ENCODE measurements around the gene COMT. TPM values are rescaled to one million over a fixed set of nuclear protein-coding genes. Genes with fewer than 3 reads are reported as not detected.
A peak's percentile ranks its signal among the peaks of the same experiment; 100 is the strongest.

The COMT gene
- total RNA-seq, 1 experiment from 2014 or later, result 109 TPM

DNA sequence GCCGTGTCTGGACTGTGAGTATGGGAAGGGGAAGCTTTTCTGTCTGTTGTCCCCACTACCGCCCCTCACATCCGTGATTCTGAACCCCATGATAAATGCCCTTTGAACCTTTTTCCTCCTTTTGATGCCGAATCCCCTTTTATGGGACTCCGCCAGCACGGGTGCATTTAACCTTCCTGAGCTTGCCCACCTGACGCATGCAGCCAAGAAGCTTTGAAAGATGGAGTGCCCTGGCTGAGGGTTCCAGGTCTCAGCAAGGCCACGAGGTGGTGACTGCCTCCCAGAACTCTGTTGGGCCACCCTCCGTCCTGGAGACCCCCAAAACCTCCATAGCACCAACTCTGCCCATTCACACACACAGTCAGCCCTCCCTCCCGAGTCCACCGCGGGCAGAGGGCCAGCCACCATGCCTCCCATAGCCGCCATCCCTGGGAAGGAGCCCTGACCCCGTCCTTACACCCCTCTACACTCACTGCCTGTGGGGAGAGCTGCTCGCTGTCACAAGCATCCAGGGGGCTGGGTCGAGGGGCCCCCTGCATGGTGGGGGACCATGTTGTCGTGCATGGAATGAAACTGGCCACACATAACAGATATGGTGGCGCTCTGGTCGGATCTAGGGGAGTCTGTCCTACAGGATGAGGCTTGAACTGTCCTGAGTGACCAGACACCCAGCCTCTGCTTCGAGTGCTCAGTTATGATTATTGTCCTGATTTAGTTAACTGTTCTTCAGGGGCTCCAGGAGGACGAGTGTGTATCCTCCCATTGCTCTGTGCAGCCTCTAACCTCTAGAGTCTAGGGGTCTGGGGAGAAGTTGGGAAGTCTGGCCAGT is 822 bp upstream of the COMT start:
- ChIA-PET POLR2A (no interaction called here), CTCF (interaction anchor here (3.8 kb wide), 1 partner anchor 13 kb away, joined by 18 read pairs; no protein-coding TSS in a partner anchor)
- peak overlapping the region; percentile 89 for H3K4me2 ChIP-seq (ENCODE audit: low read length)

DNA sequence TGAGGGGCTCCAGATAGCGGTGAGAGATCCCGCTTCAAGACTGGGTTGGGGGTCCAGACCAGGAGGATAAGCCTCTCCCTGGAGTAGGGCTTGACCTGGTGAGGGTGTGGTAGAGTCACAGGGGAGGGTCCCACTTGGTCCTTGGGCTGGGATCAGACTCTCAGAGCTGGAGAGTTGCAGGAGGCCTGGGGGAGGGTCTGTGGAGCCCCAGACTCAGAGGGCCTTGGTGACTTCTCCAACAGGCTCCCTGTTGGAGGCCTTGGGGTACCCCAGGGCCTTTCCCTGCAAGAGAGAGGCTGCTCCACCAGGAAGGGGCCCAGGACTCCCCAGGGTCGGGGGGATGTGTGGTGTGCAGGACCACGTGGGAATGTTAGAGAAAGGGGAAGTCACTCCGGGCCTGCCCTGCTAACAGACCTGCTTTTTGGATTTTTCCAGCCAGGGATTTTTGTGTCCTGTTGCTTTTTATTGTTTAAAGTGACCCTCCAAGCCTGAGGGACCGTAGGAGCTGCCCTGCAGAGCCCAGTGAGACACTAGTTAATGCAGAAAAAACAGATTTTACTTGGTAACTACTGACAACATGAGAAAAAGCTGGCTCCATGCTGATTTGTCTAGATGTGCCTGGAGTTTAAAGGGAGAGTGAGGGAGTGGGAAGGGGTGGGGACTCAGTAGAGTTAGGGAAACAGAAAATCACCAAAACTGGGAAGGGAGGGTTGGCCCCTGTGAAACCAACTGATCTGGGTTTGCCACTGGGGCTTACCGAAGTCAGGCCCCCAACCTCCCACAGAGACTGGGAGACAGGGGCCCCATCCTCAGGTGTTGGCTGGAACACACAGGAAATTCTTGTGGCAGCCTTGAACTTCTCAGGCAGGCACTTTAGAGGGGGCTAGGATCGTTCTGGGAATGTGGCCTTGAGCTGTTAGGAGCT is 847 bp downstream of the COMT start:
- Histone ChIP-seq H3K9ac (ENCODE audit: low read length) (peak overlapping the region; percentile 98), H3K27ac (ENCODE audit: low read depth, low read length) (peak overlapping the region; percentile 96), H3K9me2 (ENCODE audit: insufficient read depth) (no peaks in the 10 kb centered on the region), H4K20me1 (ENCODE audit: insufficient read depth) (no peaks in the 10 kb centered on the region), H3K9me3 (ENCODE audit: control insufficient read depth in 1 of 2, insufficient read depth in 1 of 2, low read depth in 1 of 2, low read length in 2 of 2) (no peaks in the 10 kb centered on the region), H3K36me3 (ENCODE audit: control insufficient read depth in 1 of 2, insufficient read depth in 2 of 2, low read length in 2 of 2) (peaks cover 0 to 4% of the 10 kb centered on the region in 2 experiments; a peak in 1 of 4 replicates), H3K27me3 (ENCODE audit: insufficient read depth, low read length) (no peaks in the 10 kb centered on the region), H3K4me2 (ENCODE audit: low read length) (peak overlapping the region; percentile 89), H3K79me2 (ENCODE audit: insufficient read depth, low read length) (peaks cover 59% of the 10 kb centered on the region), H3K4me3 (replicated peaks in 1 of 2; ENCODE audit: low read depth in 1 of 2, low read length in 2 of 2) (peak overlapping the region; percentile 74 to 80), H3K4me1 (ENCODE audit: control insufficient read depth in 1 of 2, insufficient read depth in 2 of 2, low read length in 2 of 2) (peaks cover 19 to 29% of the 10 kb centered on the region in 2 experiments), H2AFZ (ENCODE audit: low read depth, low read length, poor library complexity, severe bottlenecking) (no peak overlapping the region)
- intact Hi-C loops (cut with micrococcal nuclease), result no loop called here
- CTCF ChIA-PET, result interaction anchor here (1.2 to 3.8 kb wide), 2 partner anchors 11 to 212 kb away, joined by 6 to 18 read pairs; no protein-coding TSS in a partner anchor
- BruUV-seq (replicated peaks), result TSS peak; percentile 68
- DNase-seq (ENCODE audit: low read depth, low spot score) (no peak), ATAC-seq (peak; percentile 40)
- POLR2A ChIA-PET, result interaction anchor here (0.8 to 1.6 kb wide), 2 partner anchors 9 to 11 kb away, joined by 4 to 6 read pairs; no protein-coding TSS in a partner anchor
- TF ChIP-seq, protein P1, sequence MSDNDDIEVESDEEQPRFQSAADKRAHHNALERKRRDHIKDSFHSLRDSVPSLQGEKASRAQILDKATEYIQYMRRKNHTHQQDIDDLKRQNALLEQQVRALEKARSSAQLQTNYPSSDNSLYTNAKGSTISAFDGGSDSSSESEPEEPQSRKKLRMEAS (IDR thresholded peaks at IDR 0.05), result peak; percentile 24; the same call in 1 of the 2 replicates
- TF ChIP-seq, protein P2, sequence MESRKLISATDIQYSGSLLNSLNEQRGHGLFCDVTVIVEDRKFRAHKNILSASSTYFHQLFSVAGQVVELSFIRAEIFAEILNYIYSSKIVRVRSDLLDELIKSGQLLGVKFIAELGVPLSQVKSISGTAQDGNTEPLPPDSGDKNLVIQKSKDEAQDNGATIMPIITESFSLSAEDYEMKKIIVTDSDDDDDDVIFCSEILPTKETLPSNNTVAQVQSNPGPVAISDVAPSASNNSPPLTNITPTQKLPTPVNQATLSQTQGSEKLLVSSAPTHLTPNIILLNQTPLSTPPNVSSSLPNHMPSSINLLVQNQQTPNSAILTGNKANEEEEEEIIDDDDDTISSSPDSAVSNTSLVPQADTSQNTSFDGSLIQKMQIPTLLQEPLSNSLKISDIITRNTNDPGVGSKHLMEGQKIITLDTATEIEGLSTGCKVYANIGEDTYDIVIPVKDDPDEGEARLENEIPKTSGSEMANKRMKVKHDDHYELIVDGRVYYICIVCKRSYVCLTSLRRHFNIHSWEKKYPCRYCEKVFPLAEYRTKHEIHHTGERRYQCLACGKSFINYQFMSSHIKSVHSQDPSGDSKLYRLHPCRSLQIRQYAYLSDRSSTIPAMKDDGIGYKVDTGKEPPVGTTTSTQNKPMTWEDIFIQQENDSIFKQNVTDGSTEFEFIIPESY (IDR thresholded peaks at IDR 0.05; ENCODE audit: extremely low read depth, insufficient replicate concordance, low read length), result no peak
- 0 out of 2 replicates have a peak, but pooled peaks have one; percentile 13 for TF ChIP-seq POLR2AphosphoS5 (IDR thresholded peaks at IDR 0.05; ENCODE audit: low read depth, low read length)
- RAD21 ChIA-PET (ENCODE audit: low non-redundant PET in 1 of 2, low total read pairs in 2 of 2, uncharacterized antibody in 2 of 2, unreplicated experiment in 2 of 2), result no interaction called here

More for the DNA sequence above, 822 bp upstream of the COMT start:
- Histone ChIP-seq H3K79me2 (ENCODE audit: insufficient read depth, low read length) (peaks cover 50% of the 10 kb centered on the region), H3K9me3 (ENCODE audit: control insufficient read depth in 1 of 2, insufficient read depth in 1 of 2, low read depth in 1 of 2, low read length in 2 of 2) (no peaks in the 10 kb centered on the region), H3K9me2 (ENCODE audit: insufficient read depth) (no peaks in the 10 kb centered on the region), H2AFZ (ENCODE audit: low read depth, low read length, poor library complexity, severe bottlenecking) (no peak overlapping the region), H4K20me1 (ENCODE audit: insufficient read depth) (no peaks in the 10 kb centered on the region), H3K4me3 (replicated peaks in 1 of 2; ENCODE audit: low read depth in 1 of 2, low read length in 2 of 2) (peak overlapping the region; percentile 74 to 80), H3K27me3 (ENCODE audit: insufficient read depth, low read length) (no peaks in the 10 kb centered on the region), H3K9ac (ENCODE audit: low read length) (peak overlapping the region; percentile 98), H3K4me1 (ENCODE audit: control insufficient read depth in 1 of 2, insufficient read depth in 2 of 2, low read length in 2 of 2) (peaks cover 19 to 24% of the 10 kb centered on the region in 2 experiments), H3K36me3 (ENCODE audit: control insufficient read depth in 1 of 2, insufficient read depth in 2 of 2, low read length in 2 of 2) (peaks cover 0 to 6% of the 10 kb centered on the region in 2 experiments; a peak in 1 of 4 replicates), H3K27ac (ENCODE audit: low read depth, low read length) (peak overlapping the region; percentile 96)
- peak; percentile 52 for ATAC-seq
- RAD21 ChIA-PET (ENCODE audit: low non-redundant PET in 1 of 2, low total read pairs in 2 of 2, uncharacterized antibody in 2 of 2, unreplicated experiment in 2 of 2), result no interaction called here
- no peak for DNase-seq (ENCODE audit: low read depth, low spot score)
- no peak for TF ChIP-seq SRF (IDR thresholded peaks at IDR 0.05; ENCODE audit: low read depth)
- TF ChIP-seq ZNF274 (IDR thresholded peaks at IDR 0.05; ENCODE audit: low read depth, low read length), result no peak
- TF ChIP-seq ZFX (IDR thresholded peaks at IDR 0.05), result no peak
- TF ChIP-seq SP1 (IDR thresholded peaks at IDR 0.05; ENCODE audit: low read depth), result no peak
- no peak for TF ChIP-seq POLR2AphosphoS5 (IDR thresholded peaks at IDR 0.05; ENCODE audit: low read depth, low read length)
- no peak for TF ChIP-seq SIN3A (IDR thresholded peaks at IDR 0.05; ENCODE audit: low read depth)
- no peak for TF ChIP-seq EZH2 (IDR thresholded peaks at IDR 0.05)
- TF ChIP-seq, protein P3, sequence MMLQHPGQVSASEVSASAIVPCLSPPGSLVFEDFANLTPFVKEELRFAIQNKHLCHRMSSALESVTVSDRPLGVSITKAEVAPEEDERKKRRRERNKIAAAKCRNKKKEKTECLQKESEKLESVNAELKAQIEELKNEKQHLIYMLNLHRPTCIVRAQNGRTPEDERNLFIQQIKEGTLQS (IDR thresholded peaks at IDR 0.05), result no peak
- no peak for TF ChIP-seq POLR2A (IDR thresholded peaks at IDR 0.05; ENCODE audit: borderline replicate concordance, extremely low read depth, insufficient read depth, insufficient read length)
- TSS peak; percentile 41 for BruUV-seq (replicated peaks)
- intact Hi-C loops (cut with micrococcal nuclease), result no loop called here
